Gastroesophageal sphincter (tissue), 4 donors: ENCODE measurements around the gene METRNL. TPM values are rescaled to one million over a fixed set of nuclear protein-coding genes. Genes with fewer than 3 reads are reported as not detected.

Experiments used
- ATAC-seq: fragments of 150-250 bp; one replicate; pipeline ENCODE4 v1.9.1; 2016; ENCODE audit warnings: mild to moderate bottlenecking, moderate library complexity
- H3K27ac ChIP-seq, 4 donors: fragments of 200-600 bp; sonication (generic) in 3 of 4; 1 replicate in 3 of 4; 2 replicates in 1 of 4; pipeline ENCODE4 v1.5.1; 2016 to 2019
- H3K27me3 ChIP-seq: fragments of 200-600 bp; sonication (generic); one replicate; pipeline ENCODE4 v1.5.1; 2019
- H3K36me3 ChIP-seq, 2 donors: fragments of 200-600 bp; sonication (generic); one replicate each; pipeline ENCODE4 v1.5.1; 2019; ENCODE audit warnings: control low read depth in 1 of 2
- H3K4me1 ChIP-seq, 3 donors: fragments of 200-600 bp; sonication (generic); 1 replicate in 2 of 3; 2 replicates in 1 of 3; pipeline ENCODE4 v1.5.1; 2016 to 2019; ENCODE audit warnings: control low read depth in 2 of 3
- H3K4me3 ChIP-seq, 2 donors: fragments of 200-600 bp; sonication (generic); one replicate each; pipeline ENCODE4 v1.5.1; 2019; ENCODE audit warnings: mild to moderate bottlenecking in 1 of 2, moderate library complexity in 1 of 2
- H3K9me3 ChIP-seq, 3 donors: fragments of 200-600 bp; sonication (generic); one replicate each; pipeline ENCODE4 v1.5.1; 2017 to 2019; ENCODE audit warnings: control low read depth in 2 of 3
- EP300 ChIP-seq: sonication (generic); formaldehyde crosslinking; IDR thresholded peaks from one replicate; pipeline ENCODE4 v1.6.1; 2017; ENCODE audit warnings: antibody characterized with exemption, mild to moderate bottlenecking
- POLR2A ChIP-seq, 2 donors: fragments of 450-650 bp; IDR thresholded peaks; one replicate each; pipeline ENCODE4 v1.6.1; 2017; ENCODE audit warnings: antibody characterized with exemption in 2 of 2, mild to moderate bottlenecking in 2 of 2, moderate library complexity in 1 of 2
- POLR2AphosphoS5 ChIP-seq: sonication (generic); formaldehyde crosslinking; IDR thresholded peaks from one replicate; pipeline ENCODE4 v1.6.1; 2017; ENCODE audit warnings: antibody characterized with exemption
- WGBS, 2 donors: methylation state at CpG; one replicate each; pipeline ENCODE4 v1.1.5; 2018; ENCODE audit warnings: low coverage in 1 of 2; 5-methylcytosine and 5-hydroxymethylcytosine counted together
- total RNA-seq, 4 donors: library from RNA; depleted of rRNA; stranded (reverse); fragments of >200 nt; gene quantifications; one replicate each; pipeline ENCODE4 v1.1.0, GENCODE V29; 2016
- TF ChIP-seq, protein P1 (sequence below), 4 experiments: fragments of 200-600 bp in 2 of 4; fragments of 450-650 bp in 2 of 4; sonication (generic) in 1 of 4; IDR thresholded peaks; one replicate each; pipeline ENCODE4 v1.5.1; 2017 to 2019; ENCODE audit warnings: antibody characterized with exemption in 4 of 4, mild to moderate bottlenecking in 2 of 4, moderate library complexity in 2 of 4

Gene METRNL
- total RNA-seq, 4 donors from 2014 or later, result 41.1 to 82.6 (median 66.3) TPM

DNA sequence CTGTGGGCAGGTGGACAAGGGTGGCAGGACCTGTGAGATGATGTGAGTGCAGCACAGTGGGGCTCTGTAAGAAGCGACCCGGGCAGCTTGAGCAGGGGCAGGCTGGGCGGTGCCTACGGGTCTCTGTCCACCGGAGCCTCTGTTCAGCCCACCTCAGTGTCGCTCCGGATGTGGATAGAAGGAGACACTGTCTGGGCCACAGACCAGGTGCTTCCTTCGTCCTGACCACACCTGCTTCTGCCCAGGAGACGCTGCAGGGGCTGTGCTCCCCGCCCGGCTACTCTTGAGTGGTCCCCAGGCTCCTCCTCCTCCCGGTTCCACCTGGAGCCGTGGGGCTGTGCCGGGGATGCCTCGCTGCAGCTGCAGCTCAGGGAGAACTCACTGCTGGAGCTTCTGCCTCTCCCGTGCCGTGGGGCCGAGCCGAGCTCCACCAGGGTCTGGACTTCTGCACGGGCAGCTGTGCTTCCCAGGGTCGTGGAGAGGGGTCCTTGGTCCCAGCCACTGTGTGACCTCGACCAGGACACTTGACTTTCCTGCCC lies 21.5 kb downstream of the METRNL start:
- Histone ChIP-seq H3K27me3 (peaks cover 35% of the 10 kb centered on the region), H3K36me3 (peaks cover 0 to 14% of the 10 kb centered on the region in 2 donors), H3K4me1 (peaks cover 0 to 75% (median 39%) of the 10 kb centered on the region in 3 donors), H3K4me3 (no peak overlapping the region), H3K9me3 (no peaks in the 10 kb centered on the region), H3K27ac (peak overlapping the region in 3 of 4 donors; percentile 61 to 76 (median 73))
- ATAC-seq, result no peak
- no CpG with 5 or more reads among the region's 22 CpGs for WGBS, 2 donors
- TF ChIP-seq, protein P1, sequence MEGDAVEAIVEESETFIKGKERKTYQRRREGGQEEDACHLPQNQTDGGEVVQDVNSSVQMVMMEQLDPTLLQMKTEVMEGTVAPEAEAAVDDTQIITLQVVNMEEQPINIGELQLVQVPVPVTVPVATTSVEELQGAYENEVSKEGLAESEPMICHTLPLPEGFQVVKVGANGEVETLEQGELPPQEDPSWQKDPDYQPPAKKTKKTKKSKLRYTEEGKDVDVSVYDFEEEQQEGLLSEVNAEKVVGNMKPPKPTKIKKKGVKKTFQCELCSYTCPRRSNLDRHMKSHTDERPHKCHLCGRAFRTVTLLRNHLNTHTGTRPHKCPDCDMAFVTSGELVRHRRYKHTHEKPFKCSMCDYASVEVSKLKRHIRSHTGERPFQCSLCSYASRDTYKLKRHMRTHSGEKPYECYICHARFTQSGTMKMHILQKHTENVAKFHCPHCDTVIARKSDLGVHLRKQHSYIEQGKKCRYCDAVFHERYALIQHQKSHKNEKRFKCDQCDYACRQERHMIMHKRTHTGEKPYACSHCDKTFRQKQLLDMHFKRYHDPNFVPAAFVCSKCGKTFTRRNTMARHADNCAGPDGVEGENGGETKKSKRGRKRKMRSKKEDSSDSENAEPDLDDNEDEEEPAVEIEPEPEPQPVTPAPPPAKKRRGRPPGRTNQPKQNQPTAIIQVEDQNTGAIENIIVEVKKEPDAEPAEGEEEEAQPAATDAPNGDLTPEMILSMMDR (IDR thresholded peaks at IDR 0.05), result no peak
- no peak for TF ChIP-seq POLR2AphosphoS5
- TF ChIP-seq EP300, result no peak
- TF ChIP-seq POLR2A (IDR thresholded peaks at IDR 0.05), result no peak

DNA sequence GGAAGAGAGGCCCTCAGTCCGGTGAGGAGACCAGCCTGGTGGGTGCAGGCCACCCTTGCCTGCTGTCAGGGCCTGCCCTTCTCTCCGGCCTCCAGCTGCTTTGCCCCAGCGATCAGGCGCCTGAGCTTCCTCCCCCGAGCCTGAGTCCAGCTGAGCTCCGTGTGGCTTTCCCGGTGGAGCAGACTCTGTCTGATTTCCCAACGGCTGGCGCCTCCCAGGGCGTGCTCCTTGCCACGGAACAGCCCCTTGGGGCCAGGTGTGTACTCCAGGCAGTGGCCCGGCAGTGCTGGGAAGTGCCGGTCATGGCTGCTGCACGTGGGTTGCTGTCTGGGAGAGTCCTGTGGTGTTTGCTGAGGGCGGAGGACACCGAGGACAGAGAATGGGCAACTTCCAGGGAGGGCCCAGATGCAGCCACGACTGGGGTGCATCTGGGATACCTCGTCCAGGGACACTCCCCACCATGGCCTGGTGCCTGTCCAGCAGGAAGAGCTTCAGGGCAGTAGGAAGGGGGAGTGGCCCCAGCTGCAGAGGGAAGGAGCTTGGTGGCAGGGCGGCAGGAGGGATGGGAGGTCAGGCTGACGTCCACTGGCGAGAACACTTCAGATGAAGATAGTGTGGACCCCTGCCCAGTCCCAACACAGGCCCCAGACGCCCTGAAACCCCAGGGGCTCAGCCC lies 22.5 kb downstream of the METRNL start:
- WGBS, 2 donors, result no CpG with 5 or more reads among the region's 22 CpGs
- H3K9me3 ChIP-seq, result no peaks in the 10 kb centered on the region
- TF ChIP-seq POLR2A (IDR thresholded peaks at IDR 0.05) (no peak), POLR2AphosphoS5 (no peak), EP300 (no peak)
- TF ChIP-seq, protein P1 (IDR thresholded peaks at IDR 0.05), result no peak
- peak overlapping the region in 1 of 2 donors; percentile 4 for H3K4me3 ChIP-seq
- peaks cover 0 to 69% (median 39%) of the 10 kb centered on the region in 3 donors for H3K4me1 ChIP-seq
- H3K27ac ChIP-seq, result peak overlapping the region in 3 of 4 donors; percentile 61 to 76 (median 73)
- ATAC-seq, result peak; percentile 14
- peaks cover 35% of the 10 kb centered on the region for H3K27me3 ChIP-seq
- peaks cover 0 to 3% of the 10 kb centered on the region in 2 donors for H3K36me3 ChIP-seq

DNA sequence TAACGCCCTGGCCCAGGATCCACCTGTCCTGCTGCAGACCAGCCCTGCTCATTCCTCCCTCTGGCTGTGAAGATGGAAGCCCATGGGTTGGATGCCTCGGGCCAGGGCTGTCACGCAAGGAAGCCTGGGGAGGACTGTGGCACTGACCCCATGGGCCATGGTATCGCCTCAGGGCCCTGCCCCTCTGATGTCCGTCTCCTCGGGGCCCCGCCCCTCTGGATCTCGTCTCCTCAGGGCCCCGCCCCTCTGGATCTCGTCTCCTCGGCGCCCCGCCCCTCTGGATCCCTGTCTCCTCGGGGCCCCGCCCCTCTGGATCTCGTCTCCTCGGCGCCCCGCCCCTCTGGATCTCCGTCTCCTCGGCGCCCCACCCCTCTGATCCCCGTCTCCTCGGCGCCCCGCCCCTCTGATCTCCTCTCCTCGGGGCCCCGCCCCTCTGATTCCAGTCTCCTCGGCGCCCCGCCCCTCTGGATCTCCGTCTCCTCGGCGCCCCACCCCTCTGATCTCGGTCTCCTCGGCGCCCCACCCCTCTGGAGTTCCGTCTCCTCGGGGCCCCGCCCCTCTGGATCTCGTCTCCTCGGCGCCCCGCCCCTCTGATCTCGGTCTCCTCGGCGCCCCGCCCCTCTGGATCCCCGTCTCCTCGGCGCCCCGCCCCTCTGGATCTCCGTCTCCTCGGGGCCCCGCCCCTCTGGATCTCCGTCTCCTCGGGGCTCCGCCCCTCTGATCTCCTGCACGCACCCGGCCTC lies 24.0 kb downstream of the METRNL start:
- ATAC-seq, result no peak
- H3K27ac ChIP-seq, result peak overlapping the region in 3 of 4 donors; percentile 71 to 73 (median 71)

DNA sequence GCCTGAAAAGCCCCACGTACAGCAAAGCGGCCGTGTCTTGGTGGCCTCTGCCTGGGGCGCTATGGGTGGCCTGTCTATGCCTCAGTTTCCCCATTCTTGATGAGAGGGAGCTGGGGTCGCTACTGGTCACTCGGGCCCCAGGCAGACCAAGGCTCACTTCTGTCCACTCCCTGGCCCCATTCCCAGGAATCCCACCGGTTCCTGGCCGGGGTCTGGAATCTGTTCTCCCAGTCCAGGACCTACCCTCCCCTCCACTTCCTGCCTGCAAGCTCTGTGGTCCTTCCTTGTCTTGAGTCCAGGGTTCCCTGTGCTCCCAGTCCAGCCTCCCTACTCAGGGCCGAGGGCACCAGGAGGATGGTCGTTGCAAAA lies 24.5 kb downstream of the METRNL start:
- peaks cover 27% of the 10 kb centered on the region for H3K27me3 ChIP-seq
- H3K9me3 ChIP-seq, result no peaks in the 10 kb centered on the region
- peak overlapping the region in 3 of 4 donors; percentile 66 to 73 (median 71) for H3K27ac ChIP-seq
- WGBS, 2 donors, result 45% methylated on average over 2 of the region's 10 CpGs; no CpG with 5 or more reads in 1 of the 2 donors
- peak overlapping the region in 1 of 2 donors; percentile 33 for H3K4me3 ChIP-seq
- TF ChIP-seq POLR2AphosphoS5 (no peak), EP300 (no peak), POLR2A (IDR thresholded peaks at IDR 0.05) (no peak)
- TF ChIP-seq, protein P1 (IDR thresholded peaks at IDR 0.05), result no peak
- ATAC-seq, result no peak
- H3K4me1 ChIP-seq, result peaks cover 0 to 49% (median 29%) of the 10 kb centered on the region in 3 donors
- H3K36me3 ChIP-seq, result no peaks in the 10 kb centered on the region

More for the DNA sequence above, 24.0 kb downstream of the METRNL start:
- WGBS, 2 donors, result no CpG with 5 or more reads among the region's 60 CpGs
- H3K4me1 ChIP-seq, result peaks cover 0 to 55% (median 35%) of the 10 kb centered on the region in 3 donors
- H3K9me3 ChIP-seq, result no peaks in the 10 kb centered on the region
- no peak for TF ChIP-seq POLR2A (IDR thresholded peaks at IDR 0.05)
- TF ChIP-seq EP300, result no peak
- TF ChIP-seq POLR2AphosphoS5, result no peak
- TF ChIP-seq, protein P1 (IDR thresholded peaks at IDR 0.05), result no peak
- H3K36me3 ChIP-seq, result no peaks in the 10 kb centered on the region
- peaks cover 32% of the 10 kb centered on the region for H3K27me3 ChIP-seq
- peak overlapping the region in 1 of 2 donors; percentile 33 for H3K4me3 ChIP-seq
